ENCODE data around the gene F7.
A peak's percentile ranks its signal among the peaks of the same experiment; 100 is the strongest.

The F7 gene

GRCh38 chr13:113118261-113119021 is 12.8 kb downstream of the F7 start:
- DNase-seq: no peak
- TF ChIP-seq POLR2A (IDR thresholded peaks at IDR 0.05; ENCODE audit: low read length): no peak
- no peak for TF ChIP-seq GATA1 (IDR thresholded peaks at IDR 0.05; ENCODE audit: low read depth, low read length)

- no peak for DNase-seq
- no peak for TF ChIP-seq GATA1 (IDR thresholded peaks at IDR 0.05; ENCODE audit: low read depth, low read length)
- TF ChIP-seq POLR2A (IDR thresholded peaks at IDR 0.05; ENCODE audit: low read length): no peak
Measured at GRCh38 chr13:113119166-113119821, 13.7 kb downstream of the F7 start.

- TF ChIP-seq GATA1 (IDR thresholded peaks at IDR 0.05; ENCODE audit: low read depth, low read length): no peak
- no peak for TF ChIP-seq POLR2A (IDR thresholded peaks at IDR 0.05; ENCODE audit: low read length)
Measured at GRCh38 chr13:113119822-113120189, 14.2 kb downstream of the F7 start.

GRCh38 chr13:113120300-113121182 is 14.9 kb downstream of the F7 start:
- no peak for DNase-seq

More at GRCh38 chr13:113119822-113120189, 14.2 kb downstream of the F7 start:
- DNase-seq: no peak

GRCh38 chr13:113121183-113121927 is 15.8 kb downstream of the F7 start:
- no peak for DNase-seq
- TF ChIP-seq GATA1 (IDR thresholded peaks at IDR 0.05; ENCODE audit: low read depth, low read length) (no peak), POLR2A (IDR thresholded peaks at IDR 0.05; ENCODE audit: low read length) (no peak)

More at GRCh38 chr13:113120300-113121182, 14.9 kb downstream of the F7 start:
- TF ChIP-seq GATA1 (IDR thresholded peaks at IDR 0.05; ENCODE audit: low read depth, low read length) (no peak), POLR2A (IDR thresholded peaks at IDR 0.05; ENCODE audit: low read length) (no peak)

GRCh38 chr13:113121928-113122471 is 16.4 kb downstream of the F7 start:
- TF ChIP-seq POLR2A (IDR thresholded peaks at IDR 0.05; ENCODE audit: low read length) (no peak), GATA1 (IDR thresholded peaks at IDR 0.05; ENCODE audit: low read depth, low read length) (no peak)
- no peak for DNase-seq

GRCh38 chr13:113122550-113123225 is 17.1 kb downstream of the F7 start, which contains the start of gene F10:
Gene F10 (plus strand): TSS chr13:113122799. CDS start chr13:113122856, 57 bp downstream.
- TF ChIP-seq POLR2A (IDR thresholded peaks at IDR 0.05; ENCODE audit: low read length): no peak
- no peak for TF ChIP-seq GATA1 (IDR thresholded peaks at IDR 0.05; ENCODE audit: low read depth, low read length)
- no peak for DNase-seq

GRCh38 chr13:113123226-113124201 is 17.9 kb downstream of the F7 start:
- DNase-seq: peak in 1 of 2 experiments; percentile 36

GRCh38 chr13:113124211-113124970 is 18.8 kb downstream of the F7 start:
- TF ChIP-seq GATA1 (IDR thresholded peaks at IDR 0.05; ENCODE audit: low read depth, low read length) (no peak), POLR2A (IDR thresholded peaks at IDR 0.05; ENCODE audit: low read length) (no peak)
- no peak for DNase-seq

More at GRCh38 chr13:113123226-113124201, 17.9 kb downstream of the F7 start:
- no peak for TF ChIP-seq GATA1 (IDR thresholded peaks at IDR 0.05; ENCODE audit: low read depth, low read length)
- no peak for TF ChIP-seq POLR2A (IDR thresholded peaks at IDR 0.05; ENCODE audit: low read length)

GRCh38 chr13:113125506-113126264 is 20.1 kb downstream of the F7 start:
- no peak for DNase-seq
- TF ChIP-seq GATA1 (IDR thresholded peaks at IDR 0.05; ENCODE audit: low read depth, low read length) (no peak), POLR2A (IDR thresholded peaks at IDR 0.05; ENCODE audit: low read length) (no peak)
